CD4-positive, alpha-beta memory T cell (primary cell): Measurements from ENCODE around the gene GFOD1. TPM values are rescaled to one million over a fixed set of nuclear protein-coding genes. Genes with fewer than 3 reads are reported as not detected.
"Not testable (repeated sequence)": the region's sequence is repeated elsewhere in the genome, so short reads cannot be mapped to it uniquely, and the experiment has no call there.

ENCODE experiments used
- CTCF ChIA-PET: fragments of 350-600 bp; sonication (Branson Sonifier 250); formaldehyde crosslinking; loops from one replicate; lab custom pipeline; 2021; ENCODE audit warnings: inconsistent platforms; ENCODE audit not compliant: partially characterized antibody; lab: Charles Lee
- POLR2A ChIA-PET: fragments of 350-600 bp; sonication (Branson Sonifier 250); formaldehyde crosslinking; loops from one replicate; lab custom pipeline; 2021; ENCODE audit not compliant: partially characterized antibody; lab: Charles Lee
- DNase-seq, 5 donors: peaks; one replicate each; pipeline versions ENCODE4 v3.0.0 to v3.0.0-alpha.2; 2020 to 2022; ENCODE audit warnings: mixed read lengths in 1 of 5
- H3K27ac ChIP-seq: one replicate; pipeline ENCODE4 v1.7.0; 2013; ENCODE audit warnings: low read depth, low read length
- H3K27me3 ChIP-seq: 2 replicates; pipeline ENCODE4 v1.7.0; 2013; ENCODE audit warnings: mild to moderate bottlenecking, low read length, moderate library complexity; ENCODE audit not compliant: insufficient read depth
- H3K36me3 ChIP-seq: 2 replicates; pipeline ENCODE4 v1.7.0; 2013; ENCODE audit warnings: mild to moderate bottlenecking, low read length, moderate library complexity; ENCODE audit not compliant: insufficient read depth
- H3K4me1 ChIP-seq: 2 replicates; pipeline ENCODE4 v1.7.0; 2013; ENCODE audit warnings: mild to moderate bottlenecking, low read length, moderate library complexity; ENCODE audit not compliant: insufficient read depth
- H3K4me3 ChIP-seq, 2 donors: one replicate each; pipeline ENCODE4 v1.7.0; 2013; ENCODE audit warnings: low read length in 2 of 2, mild to moderate bottlenecking in 1 of 2
- H3K9me3 ChIP-seq, 2 donors: one replicate each; pipeline ENCODE4 v1.7.0; 2013; ENCODE audit warnings: low read length in 2 of 2, control low read depth in 1 of 2; ENCODE audit not compliant: control insufficient read depth in 1 of 2
- H3K27ac Mint-ChIP-seq, 7 donors: one replicate each; pipeline ENCODE4 v1.8.0; 2020 to 2021; ENCODE audit warnings: mixed read lengths in 7 of 7, mild to moderate bottlenecking in 6 of 7, inconsistent platforms in 3 of 7, moderate library complexity in 3 of 7
- H3K27me3 Mint-ChIP-seq, 2 donors: one replicate each; pipeline ENCODE4 v1.8.0; 2020 to 2021; ENCODE audit warnings: mixed read lengths in 2 of 2
- H3K36me3 Mint-ChIP-seq, 2 donors: one replicate each; pipeline ENCODE4 v1.8.0; 2020 to 2021; ENCODE audit warnings: mixed read lengths in 2 of 2, inconsistent platforms in 1 of 2, mild to moderate bottlenecking in 1 of 2
- H3K4me1 Mint-ChIP-seq, 4 donors: one replicate each; pipeline ENCODE4 v1.8.0; 2020 to 2021; ENCODE audit warnings: mixed read lengths in 4 of 4, mild to moderate bottlenecking in 1 of 4
- H3K4me3 Mint-ChIP-seq, 8 donors: one replicate each; pipeline ENCODE4 v1.8.0; 2020 to 2021; ENCODE audit warnings: mixed read lengths in 8 of 8, mild to moderate bottlenecking in 7 of 8, moderate library complexity in 6 of 8, inconsistent platforms in 3 of 8
- H3K9me3 Mint-ChIP-seq, 8 donors: one replicate each; pipeline ENCODE4 v1.8.0; 2020 to 2021; ENCODE audit warnings: mixed read lengths in 8 of 8, mild to moderate bottlenecking in 5 of 8, inconsistent platforms in 3 of 8, moderate library complexity in 1 of 8
- intact Hi-C: fragments of 100-400 bp; cut with micrococcal nuclease; formaldehyde crosslinking; loops from one replicate; pipeline ENCODE4 v1.15.1; 2023
- polyA plus RNA-seq, 2 donors: library from polyadenylated mRNA; unstranded; fragments of 300-500 nt; fragmentation: Illumina TruSeq; gene quantifications; one replicate each; pipeline ENCODE4 v1.2.3, GENCODE V29; 2021
- total RNA-seq, 2 experiments: library from RNA; stranded (reverse); gene quantifications; one replicate each; pipeline ENCODE4 v1.2.3, GENCODE V29; 2021

The GFOD1 gene
- total and polyA plus RNA-seq, 4 experiments from 2014 or later: 0.95 to 1.1 (median 0.97) TPM; not detected in 1

DNA sequence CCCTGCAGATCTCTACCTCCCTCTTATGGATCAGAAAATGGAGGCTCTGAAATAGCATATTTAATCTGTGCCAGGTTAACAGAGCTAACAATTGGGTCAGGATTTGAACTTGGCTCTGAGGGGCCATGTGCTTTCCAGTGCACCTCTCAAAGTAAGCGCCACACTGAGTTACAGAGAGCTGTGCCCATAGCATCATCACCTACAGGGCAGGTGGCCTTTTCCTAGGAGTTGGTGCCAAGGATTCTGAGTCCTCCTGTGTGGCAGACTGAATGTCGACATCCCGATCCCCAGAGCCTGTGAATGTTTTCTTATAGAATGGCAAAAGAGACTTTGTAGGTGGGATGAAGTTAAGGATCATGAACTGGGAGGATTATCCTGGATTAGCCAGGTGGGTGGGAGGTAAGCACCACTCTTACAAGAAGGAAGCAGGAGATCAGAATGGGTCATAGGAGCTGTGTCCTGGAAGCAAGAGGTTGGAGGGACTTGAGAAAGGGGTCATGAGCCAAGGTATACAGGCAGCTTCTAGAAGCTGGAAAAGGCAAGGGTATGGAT, 91.1 kb downstream of the GFOD1 start:
- no peaks in the 10 kb centered on the region for H3K4me1 Mint-ChIP-seq
- H3K4me1 ChIP-seq: no peaks in the 10 kb centered on the region
- H3K27me3 Mint-ChIP-seq: no peaks in the 10 kb centered on the region
- ChIA-PET POLR2A (no interaction called here), CTCF (interaction anchor here (0.9 kb wide), 1 partner anchor 13 kb away, joined by 3 read pairs; no protein-coding TSS in a partner anchor)
- H3K4me3 Mint-ChIP-seq: no peak overlapping the region
- intact Hi-C loops: no loop called here
- H3K4me3 ChIP-seq: no peak overlapping the region
- DNase-seq: no peak
- no peak overlapping the region for H3K27ac ChIP-seq
- no peaks in the 10 kb centered on the region for H3K36me3 Mint-ChIP-seq
- no peaks in the 10 kb centered on the region for H3K27me3 ChIP-seq
- no peak overlapping the region for H3K27ac Mint-ChIP-seq
- H3K36me3 ChIP-seq: no peaks in the 10 kb centered on the region
- no peaks in the 10 kb centered on the region for H3K9me3 ChIP-seq
- no peaks in the 10 kb centered on the region for H3K9me3 Mint-ChIP-seq

GRCh38 chr6:13395272-13396237, 91.8 kb downstream of the GFOD1 start:
- H3K4me3 ChIP-seq: no peak overlapping the region
- no peaks in the 10 kb centered on the region for H3K9me3 Mint-ChIP-seq
- no peak overlapping the region for H3K27ac ChIP-seq

DNA sequence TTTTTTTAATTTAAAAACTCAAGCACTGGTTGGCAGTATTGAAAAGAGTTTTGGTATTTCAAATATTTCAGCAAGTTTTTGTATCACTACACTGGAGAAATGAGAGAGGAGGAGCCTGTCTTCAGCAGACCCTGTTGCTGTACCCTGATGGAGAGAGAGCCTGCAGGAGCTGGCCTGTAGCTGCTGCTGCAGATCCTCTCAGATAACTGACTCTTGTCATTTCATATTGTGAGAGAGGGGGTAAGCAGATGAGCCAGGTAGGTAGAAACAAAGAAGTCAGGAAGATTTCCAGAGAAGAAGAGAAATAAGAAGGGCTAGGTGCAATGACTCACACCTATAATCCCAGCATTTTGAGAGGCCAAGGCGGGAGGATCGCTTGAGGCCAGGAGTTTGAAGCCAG, 94.9 kb downstream of the GFOD1 start:
- Mint-ChIP-seq H3K9me3 (peaks cover 0 to 4% (median 0%) of the 10 kb centered on the region in 8 donors), H3K36me3 (no peaks in the 10 kb centered on the region), H3K4me1 (peaks cover 3 to 9% (median 7%) of the 10 kb centered on the region in 4 donors), H3K27ac (no peak overlapping the region), H3K4me3 (no peak overlapping the region), H3K27me3 (no peaks in the 10 kb centered on the region)
- Histone ChIP-seq H3K27me3 (no peaks in the 10 kb centered on the region), H3K4me1 (no peaks in the 10 kb centered on the region), H3K36me3 (no peaks in the 10 kb centered on the region), H3K4me3 (no peak overlapping the region), H3K27ac (no peak overlapping the region), H3K9me3 (no peaks in the 10 kb centered on the region)
- intact Hi-C loops: no loop called here
- CTCF ChIA-PET: no interaction called here
- POLR2A ChIA-PET: no interaction called here
- no peak for DNase-seq

More at GRCh38 chr6:13395272-13396237, 91.8 kb downstream of the GFOD1 start:
- Histone ChIP-seq H3K4me1 (no peaks in the 10 kb centered on the region), H3K9me3 (no peaks in the 10 kb centered on the region), H3K27me3 (no peaks in the 10 kb centered on the region), H3K36me3 (no peaks in the 10 kb centered on the region)
- Mint-ChIP-seq H3K27ac (no peak overlapping the region), H3K36me3 (no peaks in the 10 kb centered on the region), H3K4me3 (no peak overlapping the region), H3K4me1 (peaks cover 3 to 6% (median 5%) of the 10 kb centered on the region in 4 donors), H3K27me3 (no peaks in the 10 kb centered on the region)
- DNase-seq: no peak
- intact Hi-C loops: no loop called here
- ChIA-PET POLR2A (no interaction called here), CTCF (interaction anchor here (0.9 kb wide), 1 partner anchor 12 kb away, joined by 3 read pairs; no protein-coding TSS in a partner anchor)

DNA sequence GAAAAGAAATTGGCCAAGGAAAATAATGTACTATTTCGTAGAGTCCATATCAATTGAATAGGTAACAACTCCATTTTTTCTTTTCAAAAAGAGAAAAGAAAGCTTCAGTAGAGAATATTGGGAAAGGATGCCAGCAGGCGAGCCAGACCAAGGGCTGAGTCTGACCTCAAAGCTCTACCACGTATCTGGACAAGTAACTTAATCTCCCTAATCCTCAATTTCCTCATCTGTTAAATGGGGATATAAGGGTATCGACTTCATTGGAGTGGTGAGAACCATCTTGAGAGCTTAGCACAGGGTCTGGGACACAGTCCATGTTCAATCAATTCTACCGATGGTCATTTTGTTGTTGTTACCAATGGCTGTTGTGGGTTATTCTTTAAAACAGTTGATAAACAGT, 95.9 kb downstream of the GFOD1 start:
- Histone ChIP-seq H3K4me3 (no peak overlapping the region), H3K27me3 (no peaks in the 10 kb centered on the region), H3K9me3 (no peaks in the 10 kb centered on the region), H3K4me1 (no peaks in the 10 kb centered on the region), H3K27ac (no peak overlapping the region), H3K36me3 (no peaks in the 10 kb centered on the region)
- ChIA-PET POLR2A (no interaction called here), CTCF (interaction anchor here (0.6 kb wide), 1 partner anchor 63 kb away, joined by 3 read pairs; no protein-coding TSS in a partner anchor)
- Mint-ChIP-seq H3K36me3 (no peaks in the 10 kb centered on the region), H3K27ac (no peak overlapping the region), H3K27me3 (no peaks in the 10 kb centered on the region), H3K4me3 (no peak overlapping the region), H3K9me3 (peaks cover 0 to 4% (median 0%) of the 10 kb centered on the region in 8 donors), H3K4me1 (peaks cover 3 to 9% (median 7%) of the 10 kb centered on the region in 4 donors)
- no peak for DNase-seq
- intact Hi-C loops: no loop called here

- H3K4me3 ChIP-seq: no peak overlapping the region
- POLR2A ChIA-PET: no interaction called here
- H3K36me3 Mint-ChIP-seq: no peaks in the 10 kb centered on the region
- no peaks in the 10 kb centered on the region for H3K27me3 Mint-ChIP-seq
- H3K36me3 ChIP-seq: no peaks in the 10 kb centered on the region
- intact Hi-C loops: no loop called here
- CTCF ChIA-PET: interaction anchor here (0.6 kb wide), 1 partner anchor 53 kb away, joined by 4 read pairs; no protein-coding TSS in a partner anchor
- peaks cover 3 to 9% (median 7%) of the 10 kb centered on the region in 4 donors for H3K4me1 Mint-ChIP-seq
- peak overlapping the region in 2 of 8 donors; percentile 15 to 44 for H3K4me3 Mint-ChIP-seq
- H3K4me1 ChIP-seq: no peaks in the 10 kb centered on the region
- no peak for DNase-seq
- no peaks in the 10 kb centered on the region for H3K9me3 ChIP-seq
- peak overlapping the region in 4 of 7 donors; percentile 13 to 82 (median 70) for H3K27ac Mint-ChIP-seq
- H3K27ac ChIP-seq: no peak overlapping the region
- H3K9me3 Mint-ChIP-seq: peaks cover 0 to 4% (median under 1%) of the 10 kb centered on the region in 8 donors
- H3K27me3 ChIP-seq: no peaks in the 10 kb centered on the region
These were observed 96.7 kb downstream of the GFOD1 start for GRCh38 chr6:13390658-13391057.

GRCh38 chr6:13389237-13389636, 98.2 kb downstream of the GFOD1 start:
- H3K27me3 Mint-ChIP-seq, H3K4me1 ChIP-seq, POLR2A ChIA-PET, H3K27ac Mint-ChIP-seq, H3K4me3 Mint-ChIP-seq, CTCF ChIA-PET, H3K9me3 Mint-ChIP-seq, H3K27ac ChIP-seq, H3K36me3 ChIP-seq, H3K27me3 ChIP-seq, intact Hi-C loops, H3K36me3 Mint-ChIP-seq, H3K4me1 Mint-ChIP-seq, H3K9me3 ChIP-seq, H3K4me3 ChIP-seq, DNase-seq: not testable (repeated sequence)

- H3K4me1 Mint-ChIP-seq, CTCF ChIA-PET, H3K27me3 ChIP-seq, H3K27ac Mint-ChIP-seq, H3K4me3 ChIP-seq, H3K9me3 ChIP-seq, DNase-seq, H3K27ac ChIP-seq, H3K36me3 ChIP-seq, H3K27me3 Mint-ChIP-seq, POLR2A ChIA-PET, H3K9me3 Mint-ChIP-seq, H3K4me1 ChIP-seq, H3K36me3 Mint-ChIP-seq, H3K4me3 Mint-ChIP-seq, intact Hi-C loops: not testable (repeated sequence)
These were observed 98.6 kb downstream of the GFOD1 start for GRCh38 chr6:13388769-13389168.
